Inflammatory macrophage treated with lipopolysaccharide for 1 hour (primary cell): ENCODE data around the gene KCNG2.

Source experiments
- DNase-seq, 2 donors: peaks; one replicate each; pipeline ENCODE4 v3.0.0-alpha.2; 2020 to 2022

Gene KCNG2

GRCh38 chr18:79769698-79770500 is 27.8 kb upstream of the KCNG2 start:
- no peak for DNase-seq

GRCh38 chr18:79770501-79770815 is 27.3 kb upstream of the KCNG2 start:
- no peak for DNase-seq

GRCh38 chr18:79770826-79771225 is 26.9 kb upstream of the KCNG2 start:
- no peak for DNase-seq

GRCh38 chr18:79771446-79772107 is 26.2 kb upstream of the KCNG2 start:
- no peak for DNase-seq

GRCh38 chr18:79772108-79772864 is 25.5 kb upstream of the KCNG2 start:
- no peak for DNase-seq

- DNase-seq: no peak
These were observed 24.7 kb upstream of the KCNG2 start for GRCh38 chr18:79772865-79773696.

- no peak for DNase-seq
These were observed 23.6 kb upstream of the KCNG2 start for GRCh38 chr18:79774111-79774510.

GRCh38 chr18:79775441-79776221 is 22.1 kb upstream of the KCNG2 start:
- no peak for DNase-seq

GRCh38 chr18:79776674-79777073 is 21.1 kb upstream of the KCNG2 start:
- no peak for DNase-seq

GRCh38 chr18:79778291-79778791 is 19.4 kb upstream of the KCNG2 start:
- DNase-seq: no peak

GRCh38 chr18:79779021-79779699 is 18.6 kb upstream of the KCNG2 start:
- no peak for DNase-seq

- DNase-seq: no peak
These were observed 18.0 kb upstream of the KCNG2 start for GRCh38 chr18:79779700-79780190.

GRCh38 chr18:79780547-79780946 is 17.2 kb upstream of the KCNG2 start:
- no peak for DNase-seq

- no peak for DNase-seq
These were observed 16.3 kb upstream of the KCNG2 start for GRCh38 chr18:79781331-79781941.

GRCh38 chr18:79782566-79783308 is 15.0 kb upstream of the KCNG2 start:
- no peak for DNase-seq

- no peak for DNase-seq
These were observed 13.4 kb upstream of the KCNG2 start for GRCh38 chr18:79784071-79784913.

GRCh38 chr18:79784965-79785770 is 12.6 kb upstream of the KCNG2 start:
- no peak for DNase-seq

GRCh38 chr18:79785831-79786230 is 11.9 kb upstream of the KCNG2 start:
- DNase-seq: no peak
